Measurements from ENCODE around the gene CXCL3.

GRCh38 chr4:74072739-74073138 lies 34.2 kb upstream of the CXCL3 start:
- TF ChIP-seq, protein P1, sequence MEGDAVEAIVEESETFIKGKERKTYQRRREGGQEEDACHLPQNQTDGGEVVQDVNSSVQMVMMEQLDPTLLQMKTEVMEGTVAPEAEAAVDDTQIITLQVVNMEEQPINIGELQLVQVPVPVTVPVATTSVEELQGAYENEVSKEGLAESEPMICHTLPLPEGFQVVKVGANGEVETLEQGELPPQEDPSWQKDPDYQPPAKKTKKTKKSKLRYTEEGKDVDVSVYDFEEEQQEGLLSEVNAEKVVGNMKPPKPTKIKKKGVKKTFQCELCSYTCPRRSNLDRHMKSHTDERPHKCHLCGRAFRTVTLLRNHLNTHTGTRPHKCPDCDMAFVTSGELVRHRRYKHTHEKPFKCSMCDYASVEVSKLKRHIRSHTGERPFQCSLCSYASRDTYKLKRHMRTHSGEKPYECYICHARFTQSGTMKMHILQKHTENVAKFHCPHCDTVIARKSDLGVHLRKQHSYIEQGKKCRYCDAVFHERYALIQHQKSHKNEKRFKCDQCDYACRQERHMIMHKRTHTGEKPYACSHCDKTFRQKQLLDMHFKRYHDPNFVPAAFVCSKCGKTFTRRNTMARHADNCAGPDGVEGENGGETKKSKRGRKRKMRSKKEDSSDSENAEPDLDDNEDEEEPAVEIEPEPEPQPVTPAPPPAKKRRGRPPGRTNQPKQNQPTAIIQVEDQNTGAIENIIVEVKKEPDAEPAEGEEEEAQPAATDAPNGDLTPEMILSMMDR (IDR thresholded peaks at IDR 0.05): no peak
- no peak for TF ChIP-seq POLR2A (IDR thresholded peaks at IDR 0.05)
